ENCODE results near the gene RNF187.
A peak's percentile ranks its signal among the peaks of the same experiment; 100 is the strongest.
"Not testable (repeated sequence)": the region's sequence is repeated elsewhere in the genome, so short reads cannot be mapped to it uniquely, and the experiment has no call there.

RNF187 gene

GRCh38 chr1:228488818-228489674 is 1.9 kb downstream of the RNF187 start:
- DNase-seq, result no peak

GRCh38 chr1:228490120-228491078 is 3.2 kb downstream of the RNF187 start:
- DNase-seq, result no peak

- DNase-seq, result no peak
These were observed 6.2 kb downstream of the RNF187 start for GRCh38 chr1:228493141-228494043.

GRCh38 chr1:228494044-228494353 is 6.8 kb downstream of the RNF187 start:
- no peak for DNase-seq

DNA sequence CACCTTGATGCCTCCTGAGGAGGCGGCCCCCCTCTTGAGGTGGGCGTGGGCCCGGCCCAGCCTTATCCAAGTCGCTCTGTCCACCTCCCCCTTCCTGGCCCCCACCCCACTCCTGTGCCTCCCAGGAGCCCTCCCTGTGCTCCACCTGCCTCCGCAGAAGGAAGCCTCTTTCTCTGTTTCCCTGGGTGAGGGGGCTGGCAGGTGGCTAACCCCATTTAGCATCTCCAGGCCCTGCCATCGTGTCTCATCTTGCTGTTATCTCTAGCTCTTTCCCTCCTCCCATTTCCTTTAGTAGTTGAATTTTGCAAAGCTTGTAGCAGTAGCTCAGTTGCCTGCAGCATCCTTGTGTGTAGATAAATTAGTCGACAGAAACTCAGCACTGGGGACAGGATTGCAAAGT is 7.2 kb downstream of the RNF187 start:
- no peak for DNase-seq

GRCh38 chr1:228494970-228495853 is 8.0 kb downstream of the RNF187 start:
- DNase-seq, result no peak

GRCh38 chr1:228496084-228496483 is 8.9 kb downstream of the RNF187 start:
- no peak for DNase-seq

DNA sequence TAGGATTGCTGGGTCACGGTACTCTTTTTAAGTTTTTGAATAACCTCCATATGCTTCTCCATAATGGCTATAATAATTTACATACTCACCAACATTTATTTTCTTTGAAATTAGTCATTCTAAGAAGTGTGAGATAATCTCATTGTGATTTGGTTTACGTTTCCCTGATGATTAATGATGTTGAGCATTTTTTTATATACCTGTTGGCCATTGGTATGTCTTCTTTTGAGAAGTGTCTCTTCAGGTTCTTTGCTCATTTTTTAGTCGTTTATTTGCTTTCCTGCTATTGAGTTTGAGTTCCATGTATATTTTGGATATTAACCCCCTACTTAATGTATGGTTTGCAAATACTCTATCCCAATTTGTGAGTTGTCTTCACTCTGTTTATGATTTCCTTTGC is 9.3 kb downstream of the RNF187 start:
- no peak for DNase-seq

GRCh38 chr1:228497206-228497605 is 10.0 kb downstream of the RNF187 start:
- DNase-seq, result no peak

GRCh38 chr1:228497817-228498216 is 10.6 kb downstream of the RNF187 start:
- DNase-seq, result no peak

- DNase-seq, result no peak
These were observed 13.1 kb downstream of the RNF187 start for GRCh38 chr1:228500143-228500734.

DNA sequence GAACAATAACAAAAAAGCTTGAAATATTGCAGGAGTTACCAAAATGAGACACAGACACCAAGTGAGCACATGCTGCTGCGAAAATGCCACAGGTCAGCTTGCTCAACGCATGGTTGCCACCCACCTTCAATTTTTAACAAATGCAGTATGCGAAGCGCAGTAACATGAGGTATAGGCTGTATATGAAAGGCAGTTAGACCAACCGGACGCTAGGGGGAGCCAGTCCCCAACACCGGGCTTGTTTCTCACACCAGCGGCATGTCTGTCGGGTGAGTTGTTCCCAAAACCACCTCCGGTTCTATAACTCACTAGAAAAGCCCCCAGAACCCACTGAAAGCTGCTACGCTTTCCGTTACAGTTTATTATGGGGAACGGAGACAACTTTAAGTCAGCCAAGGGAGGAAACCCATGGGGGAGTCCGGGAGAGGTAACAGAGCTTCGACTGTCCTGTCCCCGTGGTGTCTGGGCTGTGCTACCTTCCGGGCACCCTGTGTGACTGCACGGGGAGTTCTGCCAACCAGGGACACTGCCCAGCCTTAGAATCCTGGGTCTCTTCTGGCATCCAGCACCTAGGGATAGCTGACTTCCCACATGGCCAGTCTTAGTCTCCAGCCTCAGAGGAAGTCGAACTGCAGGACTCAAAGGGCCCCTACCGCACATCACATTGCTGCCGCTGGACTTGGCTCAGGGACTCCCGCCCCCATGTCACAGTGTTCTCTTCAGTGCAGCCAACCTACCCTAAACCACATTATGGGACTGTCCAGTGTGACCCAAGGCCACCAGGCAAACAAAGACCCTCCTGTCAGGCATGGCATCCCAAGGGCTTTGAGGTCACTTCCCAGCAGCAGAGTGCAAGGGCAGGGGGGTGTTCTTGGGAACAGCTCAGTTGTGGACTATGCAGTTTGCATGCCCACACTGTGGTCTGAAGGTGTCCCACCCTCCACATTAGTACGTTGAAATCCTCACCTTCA is 14.0 kb downstream of the RNF187 start:
- DNase-seq, result peak; percentile 75

GRCh38 chr1:228502522-228502921 is 15.3 kb downstream of the RNF187 start:
- no peak for DNase-seq

GRCh38 chr1:228505944-228506343 is 18.8 kb downstream of the RNF187 start:
- not testable (repeated sequence) for DNase-seq

DNA sequence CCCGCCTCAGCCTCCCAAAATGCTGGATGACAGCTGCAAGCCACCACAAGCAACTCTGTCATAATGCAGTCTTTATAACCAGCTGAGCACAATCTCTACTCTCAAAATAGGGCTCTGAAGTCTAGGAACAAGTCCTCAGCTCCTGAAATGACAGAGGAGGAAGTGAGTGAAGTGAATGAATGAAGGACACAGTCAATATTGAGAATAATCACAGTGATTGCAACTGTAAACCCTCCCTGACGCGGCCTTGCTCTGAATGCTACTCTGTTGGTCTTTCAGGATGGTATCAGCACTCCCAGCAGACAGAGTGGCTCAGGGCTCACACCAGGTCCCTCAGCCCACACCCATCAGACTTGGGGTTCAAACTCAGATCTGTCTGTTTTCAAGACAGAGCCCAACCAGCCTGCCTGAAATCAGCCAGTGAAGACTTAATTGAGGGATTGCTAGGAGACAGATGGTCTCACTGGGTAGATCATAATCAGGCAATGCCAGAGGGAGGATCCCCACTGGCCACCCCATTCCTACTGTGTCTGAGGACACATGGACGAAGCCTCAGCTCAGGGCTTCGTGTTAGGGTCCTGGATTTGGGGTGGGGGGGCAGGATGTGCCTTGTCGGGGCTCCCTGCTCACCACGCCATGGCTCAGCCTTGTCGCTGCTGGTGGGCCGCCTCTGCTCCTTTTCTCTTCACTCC is 20.9 kb downstream of the RNF187 start:
- DNase-seq, result no peak

GRCh38 chr1:228508840-228509415 is 21.7 kb downstream of the RNF187 start:
- peak; percentile 66 for DNase-seq

GRCh38 chr1:228510101-228510802 is 23.1 kb downstream of the RNF187 start:
- DNase-seq, result no peak

DNA sequence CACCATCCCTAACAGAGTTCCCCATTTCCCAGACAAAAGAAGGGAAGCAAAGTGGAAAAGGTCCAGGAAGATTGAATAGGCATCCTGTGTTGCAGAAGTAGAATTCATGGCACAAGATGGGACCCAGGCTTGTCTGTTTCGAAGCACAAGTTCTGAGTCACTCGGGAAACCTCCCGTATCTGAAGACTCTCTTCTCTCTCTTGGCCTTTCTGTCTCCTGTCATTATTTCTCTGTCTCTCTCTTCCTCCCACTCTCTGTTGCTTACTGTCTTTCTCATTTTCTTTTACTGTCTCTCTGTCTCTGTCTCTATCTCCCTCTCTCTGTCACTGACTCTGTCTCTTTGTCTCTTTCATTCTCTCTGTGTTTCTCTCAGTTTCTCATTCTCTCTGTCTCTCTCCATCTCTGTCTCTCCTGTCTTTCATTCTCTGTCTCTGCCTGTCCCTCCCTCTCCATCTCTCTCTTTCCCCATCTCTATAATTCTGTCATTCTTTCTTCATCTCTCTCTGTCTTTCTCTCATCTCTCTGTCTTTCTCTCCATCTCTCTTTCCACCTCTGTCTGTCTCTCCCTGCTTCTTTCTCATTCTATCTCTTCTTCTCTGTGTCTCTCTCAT is 23.7 kb downstream of the RNF187 start:
- DNase-seq, result no peak

All from GF-D8 (cell line).